HG02973 (cell line): Measurements from ENCODE around the gene RNFT2.

Experiments used
- ATAC-seq: cut with Tn5 transposase; IDR thresholded peaks from one replicate; pipeline ENCODE4 v1.9.1; 2021; ENCODE audit warnings: moderate library complexity; ENCODE audit not compliant: unreplicated experiment

Gene RNFT2

DNA sequence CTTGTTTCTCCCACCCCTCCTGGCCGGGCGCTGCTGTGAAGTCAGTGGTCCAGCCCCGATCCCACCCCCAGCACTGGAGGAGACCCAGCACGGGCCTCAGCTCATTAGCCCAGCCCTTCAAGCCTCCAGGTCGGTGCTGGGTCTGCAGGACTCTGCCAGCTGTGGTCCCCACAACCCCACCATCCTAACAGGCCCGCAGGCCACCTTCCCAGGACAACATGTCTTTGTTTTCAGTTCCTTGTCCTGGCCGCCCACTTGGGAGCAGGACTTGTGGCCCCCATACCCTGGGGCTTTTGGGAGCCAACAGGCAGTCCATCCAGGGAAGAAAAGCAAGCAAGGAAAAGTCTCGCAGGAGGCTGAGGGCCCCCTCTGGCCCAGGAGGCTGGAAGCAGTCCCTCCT lies 83.2 kb downstream of the RNFT2 start:
- no peak for ATAC-seq

- ATAC-seq: no peak
Measured at GRCh38 chr12:116827432-116827831, 89.3 kb downstream of the RNFT2 start.

GRCh38 chr12:116832353-116832752 lies 94.2 kb downstream of the RNFT2 start:
- ATAC-seq: no peak

GRCh38 chr12:116833474-116833873 lies 95.4 kb downstream of the RNFT2 start:
- no peak for ATAC-seq

DNA sequence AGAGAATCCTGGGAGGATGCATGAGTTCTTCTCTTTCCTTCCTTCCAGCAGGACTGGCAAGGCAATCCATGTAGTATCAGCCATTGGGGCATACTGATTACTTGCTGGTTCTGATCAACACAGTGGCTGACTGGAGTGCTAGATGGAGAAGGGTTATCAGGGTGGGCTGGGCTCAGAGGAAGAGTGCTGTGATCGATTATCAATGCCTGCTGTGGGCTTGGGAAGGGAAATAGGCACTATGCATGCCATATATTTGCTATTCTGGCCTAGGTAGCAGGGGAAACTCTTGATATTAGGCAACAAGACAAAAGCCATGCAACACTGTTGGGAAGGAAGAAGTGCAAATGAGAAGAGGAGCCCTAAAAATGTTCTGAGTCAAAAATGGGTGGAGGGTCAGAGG lies 97.4 kb downstream of the RNFT2 start:
- no peak for ATAC-seq

- ATAC-seq: no peak
Measured at GRCh38 chr12:116837097-116837496, 99.0 kb downstream of the RNFT2 start.

DNA sequence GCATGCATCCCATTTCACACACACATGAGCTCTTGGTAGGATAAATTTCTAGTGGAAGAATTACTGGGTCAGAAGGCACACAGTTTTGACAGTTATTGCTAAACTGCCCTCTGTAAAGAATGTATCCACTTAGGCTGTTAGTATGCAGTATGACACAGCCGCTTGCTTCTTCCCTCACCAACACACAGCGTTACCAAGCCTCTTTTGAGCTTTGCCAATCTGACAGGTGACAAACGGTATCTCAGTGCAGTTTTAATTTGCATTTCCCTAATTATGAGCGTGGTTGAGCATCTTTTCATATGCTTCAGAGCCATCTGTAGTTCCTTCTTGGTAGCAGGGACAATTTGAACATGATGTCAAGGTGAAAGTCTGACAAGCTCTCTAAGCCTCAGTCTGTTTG lies 100.2 kb downstream of the RNFT2 start:
- ATAC-seq: no peak

DNA sequence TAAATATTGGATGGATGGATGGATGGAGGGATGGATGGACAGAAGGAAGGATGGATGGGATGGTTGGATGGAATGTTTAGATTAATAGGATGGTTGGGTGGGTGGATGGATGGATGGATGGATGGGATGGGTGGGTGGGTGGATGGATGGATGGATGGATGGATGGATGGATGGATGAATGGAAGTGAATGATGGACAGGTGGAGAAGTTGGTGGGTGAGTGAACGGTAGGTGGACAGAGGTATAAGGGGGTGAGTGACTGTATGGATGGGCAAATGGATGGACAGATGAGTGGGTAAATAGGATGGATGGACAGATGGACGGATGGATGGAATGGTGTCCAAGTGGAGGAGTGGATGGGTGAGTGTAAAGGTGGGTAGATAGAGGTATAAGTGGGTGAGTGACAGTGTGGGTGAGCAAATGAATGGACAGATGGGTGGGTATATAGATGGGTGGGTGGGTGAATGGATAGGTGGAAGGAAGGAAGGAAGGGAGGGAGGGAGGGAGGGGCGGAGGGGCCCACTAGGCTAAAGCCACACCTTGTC lies 101.2 kb downstream of the RNFT2 start:
- no peak for ATAC-seq

DNA sequence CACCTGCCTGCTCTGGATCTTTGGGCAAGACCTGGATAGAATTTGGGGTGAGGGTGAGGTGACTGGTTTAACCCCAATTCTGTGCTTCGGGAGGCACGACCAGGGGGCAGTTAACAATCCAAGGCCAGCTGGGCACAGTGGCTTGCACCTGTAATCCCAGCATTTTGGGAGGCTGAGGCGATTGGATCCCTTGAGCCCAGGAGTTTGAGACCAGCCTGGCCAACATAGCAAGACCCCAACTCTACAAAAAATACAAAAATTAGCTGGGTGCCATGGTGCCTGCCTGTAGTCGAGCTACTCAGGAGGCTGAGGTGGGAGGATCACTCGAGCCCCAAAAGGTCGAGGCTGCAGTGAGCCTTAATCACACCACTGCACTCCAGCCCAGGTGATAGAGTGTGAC lies 105.0 kb downstream of the RNFT2 start:
- ATAC-seq: no peak

DNA sequence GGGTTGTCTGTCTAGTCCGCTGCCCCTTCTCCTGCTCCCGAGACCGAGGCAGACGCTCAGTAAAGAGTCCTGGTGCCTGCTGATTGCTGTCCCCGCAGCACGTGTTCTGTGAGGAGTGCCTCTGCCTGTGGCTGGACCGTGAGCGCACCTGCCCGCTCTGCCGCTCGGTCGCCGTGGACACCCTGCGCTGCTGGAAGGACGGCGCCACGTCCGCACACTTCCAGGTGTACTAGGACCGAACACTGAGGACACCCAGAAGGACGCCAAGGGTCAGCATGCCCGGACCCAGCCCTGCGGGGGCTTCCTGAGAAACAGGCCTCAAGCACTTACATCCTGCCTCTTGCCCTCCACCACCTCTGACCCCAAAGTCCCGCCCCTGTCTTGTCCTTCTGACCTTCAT lies 111.1 kb downstream of the RNFT2 start:
- ATAC-seq: no peak

GRCh38 chr12:116852303-116852702 lies 114.2 kb downstream of the RNFT2 start:
- no peak for ATAC-seq

DNA sequence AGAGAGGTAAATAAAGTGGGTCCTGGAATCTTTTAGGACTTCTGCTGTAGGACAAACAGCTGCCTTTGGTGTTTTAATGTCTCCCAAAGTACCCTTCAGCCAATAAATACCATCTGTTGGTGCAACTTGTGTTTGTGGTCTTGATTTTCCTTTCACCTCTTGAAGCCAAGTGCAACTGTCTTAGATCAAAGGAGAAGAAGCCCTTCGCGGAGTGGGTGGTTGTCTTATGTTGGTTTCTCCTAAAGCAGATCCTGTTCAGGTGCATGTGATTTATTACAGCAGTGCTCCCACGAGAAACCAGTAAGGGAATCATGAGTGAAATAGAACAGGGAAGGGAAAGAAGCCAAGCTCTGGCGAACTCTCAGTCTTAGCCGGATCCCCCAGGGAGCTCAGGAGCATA lies 115.4 kb downstream of the RNFT2 start:
- no peak for ATAC-seq

GRCh38 chr12:116855744-116856470 lies 117.8 kb downstream of the RNFT2 start:
- no peak for ATAC-seq

DNA sequence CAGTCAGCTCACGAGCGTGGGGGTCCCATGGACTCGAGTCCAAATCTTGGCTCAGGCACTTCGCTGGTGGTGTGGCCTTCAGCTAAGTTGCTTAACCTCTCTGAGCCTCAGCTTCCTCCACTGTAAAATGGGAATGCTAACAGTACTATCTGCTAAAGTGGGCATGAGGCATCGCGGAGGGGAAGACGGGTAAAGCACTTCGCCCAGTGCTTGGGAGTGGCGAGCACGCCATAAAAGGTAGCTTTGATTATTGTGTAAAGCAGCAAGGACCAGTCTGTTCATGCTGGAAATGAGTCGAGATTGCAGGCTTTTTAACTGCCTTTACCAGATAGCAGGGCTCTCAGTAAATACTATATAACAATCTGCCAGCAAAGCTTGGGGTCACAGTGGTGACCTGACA lies 118.6 kb downstream of the RNFT2 start:
- ATAC-seq: no peak

DNA sequence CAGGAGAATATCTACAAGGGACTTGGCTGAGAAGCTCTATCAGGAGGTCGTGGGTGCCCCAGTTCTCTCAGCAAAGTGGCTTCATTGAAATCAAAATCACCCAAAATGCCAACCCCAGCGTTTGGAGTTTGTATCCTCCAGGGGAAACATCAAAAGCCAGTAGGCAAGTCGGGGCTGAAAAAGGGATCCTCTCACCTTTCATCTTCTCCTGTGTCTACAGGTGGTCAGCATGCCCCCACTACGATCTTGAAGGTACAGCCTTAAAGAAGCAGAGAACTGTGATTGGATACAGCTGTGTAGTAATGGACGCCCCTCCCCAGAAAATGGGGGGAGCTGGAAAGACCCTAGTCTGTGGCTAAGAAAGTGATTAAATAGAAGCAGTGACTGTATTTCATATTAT lies 121.0 kb downstream of the RNFT2 start:
- ATAC-seq: no peak

DNA sequence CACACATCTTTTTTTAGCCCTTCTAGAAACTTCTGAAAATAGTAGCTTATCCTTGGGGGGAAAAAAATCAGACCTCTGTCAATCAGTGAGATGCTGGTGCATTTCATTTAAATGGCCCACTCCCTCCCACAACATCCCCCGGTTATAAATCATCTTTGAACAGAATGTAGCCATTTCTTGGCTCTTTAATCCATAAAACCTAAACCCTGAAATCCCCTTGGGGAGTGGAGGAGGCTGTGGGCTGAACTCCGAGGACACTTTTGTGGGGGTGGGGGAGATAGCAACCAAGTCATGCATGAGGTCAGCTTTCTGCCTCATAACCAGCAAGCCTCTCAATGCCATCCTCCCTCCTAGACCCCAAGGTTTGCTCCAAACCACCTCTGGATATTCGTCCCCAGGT lies 122.1 kb downstream of the RNFT2 start:
- ATAC-seq: no peak

GRCh38 chr12:116861320-116861719 lies 123.2 kb downstream of the RNFT2 start:
- ATAC-seq: peak; percentile 88

DNA sequence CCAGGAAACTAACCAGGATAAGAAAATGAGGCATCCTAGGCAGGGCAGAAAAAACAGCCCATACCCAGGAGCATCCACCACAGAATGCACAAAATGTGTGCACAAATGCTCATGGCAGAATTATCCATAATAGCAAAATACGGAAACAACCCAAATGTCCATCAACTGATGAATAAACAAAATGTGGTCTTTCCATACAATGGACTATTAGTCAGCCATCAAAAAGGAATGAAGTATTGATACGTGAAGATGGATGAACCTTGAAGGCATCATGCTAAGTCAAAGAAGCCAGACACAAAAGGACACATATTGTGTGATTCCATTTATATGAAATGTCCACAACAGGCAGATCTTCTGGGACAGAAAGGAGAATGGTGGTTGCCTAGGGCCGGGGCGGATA lies 124.1 kb downstream of the RNFT2 start:
- ATAC-seq: no peak

DNA sequence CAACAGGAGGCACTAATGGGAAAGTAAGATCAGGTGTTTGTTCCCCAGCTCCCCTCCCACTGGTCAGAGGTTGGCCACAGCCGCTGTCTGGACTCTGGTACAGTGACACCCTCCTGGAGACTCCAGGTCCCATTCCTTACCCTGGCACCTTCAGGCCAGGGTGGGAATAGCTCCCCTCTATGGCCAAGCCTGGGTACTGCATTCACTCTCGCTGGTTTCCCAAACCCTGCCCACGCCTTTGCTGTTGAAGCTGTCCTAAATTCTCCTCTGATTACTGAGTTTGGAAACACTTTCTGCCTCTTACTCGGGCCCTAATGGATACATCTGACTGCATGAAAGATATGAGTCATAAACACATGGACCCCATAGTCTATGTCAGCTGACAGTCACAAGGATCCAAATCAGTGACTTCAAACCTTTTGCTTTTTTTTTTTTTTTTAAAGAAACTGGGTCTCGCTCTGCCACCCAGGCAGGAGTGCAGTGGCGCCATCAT lies 125.2 kb downstream of the RNFT2 start:
- ATAC-seq: no peak

GRCh38 chr12:116864371-116865160 lies 126.5 kb downstream of the RNFT2 start:
- ATAC-seq: no peak

DNA sequence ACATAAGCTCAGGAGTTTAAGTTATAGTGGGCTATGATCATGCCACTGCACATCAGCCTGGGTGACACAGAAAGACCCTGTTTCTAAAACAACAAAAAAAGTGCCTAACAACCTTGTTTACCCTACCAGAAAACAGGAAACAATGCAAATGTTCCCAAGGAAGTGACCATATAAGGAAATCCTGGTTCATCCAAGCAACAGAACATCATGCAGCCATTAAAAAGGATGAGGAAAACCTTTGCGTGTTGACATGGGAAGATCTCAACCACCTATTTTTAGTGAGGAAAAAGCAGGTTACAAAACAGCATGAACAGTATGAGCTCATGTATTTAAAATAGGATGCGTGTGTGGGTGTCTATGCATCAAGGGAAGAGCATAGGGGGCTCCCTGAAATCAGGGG lies 129.4 kb downstream of the RNFT2 start:
- no peak for ATAC-seq

DNA sequence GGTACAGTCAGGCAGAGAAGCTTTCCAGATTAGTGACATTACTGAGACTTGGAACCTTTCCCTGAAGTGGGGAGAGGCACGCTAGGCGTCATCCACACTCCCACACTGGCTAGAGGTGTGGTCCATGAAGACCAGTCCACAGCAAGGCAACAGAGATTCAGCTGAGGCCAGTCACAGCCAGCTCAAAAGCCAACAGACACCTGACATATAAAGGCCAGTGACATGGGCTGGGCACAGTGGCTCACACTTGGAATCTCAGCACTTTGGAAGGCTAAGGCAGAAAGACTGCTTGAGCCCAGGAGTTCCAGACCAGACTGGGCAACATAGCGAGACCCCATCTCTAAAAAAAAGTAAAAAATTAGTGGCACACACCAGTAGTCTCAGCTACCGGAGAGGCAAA lies 132.2 kb downstream of the RNFT2 start:
- ATAC-seq: no peak
